HAP-1 (cell line): ENCODE measurements around the gene MGA.

Experiments
- DNase-seq, 2 experiments: peaks; one replicate each; pipeline ENCODE4 v3.0.0-alpha.2; 2016 to 2020; ENCODE audit warnings: low spot score in 2 of 2
- H3K27me3 ChIP-seq: fragments of 250-450 bp; sonication (Bioruptor Pico); 2 replicates; pipeline ENCODE4 v1.5.1; 2020; ENCODE audit warnings: low read depth, mild to moderate bottlenecking, moderate library complexity
- H3K36me3 ChIP-seq: fragments of 250-450 bp; sonication (Bioruptor Pico); replicated peaks from 2 replicates; pipeline ENCODE4 v1.5.1; 2020; ENCODE audit warnings: mild to moderate bottlenecking
- H3K4me1 ChIP-seq: fragments of 250-450 bp; sonication (Bioruptor Pico); 2 replicates; pipeline ENCODE4 v1.5.1; 2020; ENCODE audit warnings: mild to moderate bottlenecking
- H3K4me3 ChIP-seq: fragments of 250-450 bp; sonication (Bioruptor Pico); 2 replicates; pipeline ENCODE4 v1.5.1; 2020; ENCODE audit warnings: mild to moderate bottlenecking, moderate library complexity
- H3K9me3 ChIP-seq: fragments of 250-450 bp; sonication (Bioruptor Pico); 2 replicates; pipeline ENCODE4 v1.5.1; 2020; ENCODE audit warnings: mild to moderate bottlenecking, moderate library complexity
- in situ Hi-C: fragments of 300-500 bp; cut with MboI; formaldehyde crosslinking; loops from 3 replicates; pipeline ENCODE4 v1.14.3; 2020; ENCODE audit warnings: low sequenced_read_pairs, inconsistent platforms, mixed read lengths

MGA gene

GRCh38 chr15:41788262-41788661 is 128.1 kb downstream of the MGA start:
- in situ Hi-C loops: no loop called here
- Histone ChIP-seq H3K9me3 (no peaks in the 10 kb centered on the region), H3K4me1 (no peaks in the 10 kb centered on the region), H3K27me3 (no peaks in the 10 kb centered on the region), H3K4me3 (no peak overlapping the region), H3K36me3 (no peaks in the 10 kb centered on the region)
- DNase-seq: no peak

GRCh38 chr15:41789236-41789635 is 129.0 kb downstream of the MGA start:
- no peaks in the 10 kb centered on the region for H3K4me1 ChIP-seq
- in situ Hi-C loops: no loop called here

GRCh38 chr15:41789662-41790061 is 129.5 kb downstream of the MGA start:
- H3K36me3 ChIP-seq: no peaks in the 10 kb centered on the region
- H3K27me3 ChIP-seq: no peaks in the 10 kb centered on the region
- in situ Hi-C loops: no loop called here
- H3K4me3 ChIP-seq: no peak overlapping the region
- no peaks in the 10 kb centered on the region for H3K4me1 ChIP-seq
- H3K9me3 ChIP-seq: no peaks in the 10 kb centered on the region
- no peak for DNase-seq

More at GRCh38 chr15:41789236-41789635, 129.0 kb downstream of the MGA start:
- Histone ChIP-seq H3K9me3 (no peaks in the 10 kb centered on the region), H3K36me3 (no peaks in the 10 kb centered on the region), H3K4me3 (no peak overlapping the region), H3K27me3 (no peaks in the 10 kb centered on the region)
- no peak for DNase-seq

- in situ Hi-C loops: no loop called here
Observed at GRCh38 chr15:41790169-41790568, 130.0 kb downstream of the MGA start.

GRCh38 chr15:41790756-41791546 is 130.7 kb downstream of the MGA start:
- Histone ChIP-seq H3K27me3 (no peaks in the 10 kb centered on the region), H3K36me3 (no peaks in the 10 kb centered on the region), H3K9me3 (no peaks in the 10 kb centered on the region), H3K4me3 (no peak overlapping the region), H3K4me1 (no peaks in the 10 kb centered on the region)
- DNase-seq: no peak
- in situ Hi-C loops: no loop called here

More at GRCh38 chr15:41790169-41790568, 130.0 kb downstream of the MGA start:
- Histone ChIP-seq H3K4me3 (no peak overlapping the region), H3K27me3 (no peaks in the 10 kb centered on the region), H3K36me3 (no peaks in the 10 kb centered on the region), H3K4me1 (no peaks in the 10 kb centered on the region), H3K9me3 (no peaks in the 10 kb centered on the region)
- no peak for DNase-seq

- Histone ChIP-seq H3K4me1 (no peaks in the 10 kb centered on the region), H3K4me3 (no peak overlapping the region), H3K27me3 (no peaks in the 10 kb centered on the region), H3K9me3 (no peaks in the 10 kb centered on the region), H3K36me3 (no peaks in the 10 kb centered on the region)
- in situ Hi-C loops: no loop called here
- DNase-seq: no peak
Observed at GRCh38 chr15:41791547-41791937, 131.3 kb downstream of the MGA start.

GRCh38 chr15:41792000-41792637 is 131.9 kb downstream of the MGA start:
- Histone ChIP-seq H3K4me3 (no peak overlapping the region), H3K27me3 (no peaks in the 10 kb centered on the region), H3K4me1 (no peaks in the 10 kb centered on the region), H3K36me3 (no peaks in the 10 kb centered on the region), H3K9me3 (no peaks in the 10 kb centered on the region)
- in situ Hi-C loops: no loop called here
- no peak for DNase-seq

- Histone ChIP-seq H3K9me3 (no peaks in the 10 kb centered on the region), H3K4me1 (no peaks in the 10 kb centered on the region), H3K4me3 (no peak overlapping the region), H3K27me3 (no peaks in the 10 kb centered on the region), H3K36me3 (no peaks in the 10 kb centered on the region)
- DNase-seq: no peak
- in situ Hi-C loops: no loop called here
Observed at GRCh38 chr15:41794081-41794480, 133.9 kb downstream of the MGA start.

- DNase-seq: no peak
- in situ Hi-C loops: no loop called here
Observed at GRCh38 chr15:41795996-41796856, 136.0 kb downstream of the MGA start.

GRCh38 chr15:41797201-41797944 is 137.2 kb downstream of the MGA start:
- Histone ChIP-seq H3K4me3 (no peak overlapping the region), H3K36me3 (0 out of 2 replicates have a peak, but pooled peaks cover 3% of the 10 kb centered on the region), H3K4me1 (no peaks in the 10 kb centered on the region), H3K27me3 (no peaks in the 10 kb centered on the region), H3K9me3 (peaks cover 6% of the 10 kb centered on the region; the same call in 1 of the 2 replicates)
- in situ Hi-C loops: no loop called here
- no peak for DNase-seq

More at GRCh38 chr15:41795996-41796856, 136.0 kb downstream of the MGA start:
- no peaks in the 10 kb centered on the region for H3K36me3 ChIP-seq
- H3K27me3 ChIP-seq: no peaks in the 10 kb centered on the region
- no peaks in the 10 kb centered on the region for H3K4me1 ChIP-seq
- peaks cover under 1% of the 10 kb centered on the region; the same call in 1 of the 2 replicates for H3K9me3 ChIP-seq
- H3K4me3 ChIP-seq: no peak overlapping the region

GRCh38 chr15:41798607-41799487 is 138.6 kb downstream of the MGA start:
- in situ Hi-C loops: no loop called here
- peaks cover 6% of the 10 kb centered on the region; the same call in 1 of the 2 replicates for H3K9me3 ChIP-seq
- no peak overlapping the region for H3K4me3 ChIP-seq
- 0 out of 2 replicates have a peak, but pooled peaks cover 3% of the 10 kb centered on the region for H3K36me3 ChIP-seq
- no peak for DNase-seq
- H3K27me3 ChIP-seq: no peaks in the 10 kb centered on the region
- no peaks in the 10 kb centered on the region for H3K4me1 ChIP-seq

GRCh38 chr15:41799488-41799805 is 139.2 kb downstream of the MGA start:
- no peaks in the 10 kb centered on the region for H3K4me1 ChIP-seq
- H3K9me3 ChIP-seq: peaks cover 6% of the 10 kb centered on the region; the same call in 1 of the 2 replicates
- H3K4me3 ChIP-seq: no peak overlapping the region
- no peaks in the 10 kb centered on the region for H3K27me3 ChIP-seq
- 0 out of 2 replicates have a peak, but pooled peaks cover 3% of the 10 kb centered on the region for H3K36me3 ChIP-seq
- DNase-seq: no peak
- in situ Hi-C loops: no loop called here
